Measurements from ENCODE around the gene TCEAL4. TPM values are rescaled to one million over a fixed set of nuclear protein-coding genes. Genes with fewer than 3 reads are reported as not detected.
A peak's percentile ranks its signal among the peaks of the same experiment; 100 is the strongest.

TCEAL4 gene
- total and polyA plus RNA-seq, 7 donors, result 54.8 to 366 (median 127) TPM

- 95 to 96% methylated on average over 5 of the region's 5 CpGs for WGBS, 2 donors
- no peak overlapping the region for H3K4me3 ChIP-seq
Measured at GRCh38 chrX:103631145-103631544, 45.8 kb downstream of the TCEAL4 start.

DNA sequence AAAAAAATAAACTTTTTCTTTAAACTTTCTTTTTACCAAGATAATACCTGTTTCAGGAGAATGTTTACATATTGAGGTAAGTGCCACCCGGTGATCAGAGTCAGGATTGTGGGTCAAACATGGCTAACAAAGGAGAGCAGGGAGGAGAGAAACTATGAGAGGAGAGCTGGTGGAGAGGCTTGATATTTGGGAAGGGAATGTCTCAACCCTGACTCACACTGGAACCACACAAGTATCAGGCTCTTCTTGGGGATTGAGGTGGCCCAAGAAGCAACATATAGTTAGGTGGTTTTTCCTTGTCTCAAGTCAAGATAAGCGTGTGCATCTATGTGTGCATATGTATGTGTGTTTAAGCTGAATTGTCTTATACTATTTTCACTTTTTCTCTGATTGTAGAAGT is 50.1 kb downstream of the TCEAL4 start:
- intact Hi-C loops (cut with DNase I), result no loop called here
- Histone ChIP-seq H3K4me3 (no peak overlapping the region), H3K4me1 (peaks cover 0 to 7% (median 0%) of the 10 kb centered on the region in 4 donors), H3K36me3 (no peaks in the 10 kb centered on the region), H3K27me3 (no peaks in the 10 kb centered on the region), H3K9me3 (no peaks in the 10 kb centered on the region), H3K27ac (no peak overlapping the region)
- 56 to 79% methylated on average over 2 of the region's 2 CpGs for whole genome bisulfite sequencing, 2 donors
- TF ChIP-seq POLR2AphosphoS5 (IDR thresholded peaks at IDR 0.05) (no peak), POLR2A (IDR thresholded peaks at IDR 0.05) (no peak), CTCF (IDR thresholded peaks at IDR 0.05) (no peak), EP300 (IDR thresholded peaks at IDR 0.05) (no peak)
- no peak for DNase-seq

More at GRCh38 chrX:103631145-103631544, 45.8 kb downstream of the TCEAL4 start:
- intact Hi-C loops (cut with DNase I), result loop anchor here (5.0 kb wide), 1 partner anchor 99 kb away; no protein-coding TSS in a partner anchor
- DNase-seq, result no peak
- H3K27ac ChIP-seq, result peak overlapping the region in 2 of 4 donors; percentile 19 to 95
- TF ChIP-seq POLR2AphosphoS5 (IDR thresholded peaks at IDR 0.05), result no peak
- no peak for TF ChIP-seq EP300 (IDR thresholded peaks at IDR 0.05)
- TF ChIP-seq POLR2A (IDR thresholded peaks at IDR 0.05), result no peak
- TF ChIP-seq CTCF (IDR thresholded peaks at IDR 0.05), result no peak
- H3K36me3 ChIP-seq, result no peaks in the 10 kb centered on the region
- no peaks in the 10 kb centered on the region for H3K27me3 ChIP-seq
- H3K4me1 ChIP-seq, result peaks cover 0 to 17% (median 3%) of the 10 kb centered on the region in 4 donors
- no peaks in the 10 kb centered on the region for H3K9me3 ChIP-seq

Other genes starting within 250 kb of the TCEAL4 start
- gene TCEAL9, start 229.0 kb upstream of the TCEAL4 start, total RNA-seq, result 10 to 100 TPM; 58.9 to 81.1 (median 74.9) TPM
- 10 to 100 TPM; 52.4 to 93.7 (median 92.9) TPM for gene TCEAL9, start 229.0 kb upstream of the TCEAL4 start, polyA plus RNA-seq
- gene BEX3, start 209.0 kb upstream of the TCEAL4 start, total RNA-seq, result 100 to 1,000 TPM; 125 to 150 (median 135) TPM
- 10 to 100 TPM; 39.1 to 77.5 (median 62.6) TPM for gene BEX3, start 209.0 kb upstream of the TCEAL4 start, polyA plus RNA-seq
- gene RAB40A, start 66.0 kb upstream of the TCEAL4 start, total RNA-seq, result 1 to 10 TPM in 1 of 4 donors, under 1 TPM in 3; 0.66 to 1.7 (median 0.83) TPM
- under 1 TPM in 1 of 3 donors, not detected in 2; 0.12 TPM for gene RAB40A, start 66.0 kb upstream of the TCEAL4 start, polyA plus RNA-seq
- 10 to 100 TPM; 55.3 to 68.3 (median 61.4) TPM for gene TCEAL3, start 22.4 kb downstream of the TCEAL4 start, total RNA-seq
- gene TCEAL3, start 22.4 kb downstream of the TCEAL4 start, polyA plus RNA-seq, result 10 to 100 TPM; 13.9 to 31.8 (median 17.7) TPM
- 100 to 1,000 TPM; 135 to 186 (median 173) TPM for gene TCEAL1, start 43.5 kb downstream of the TCEAL4 start, total RNA-seq
- 10 to 100 TPM; 19.5 to 24.6 (median 20.1) TPM for gene TCEAL1, start 43.5 kb downstream of the TCEAL4 start, polyA plus RNA-seq
- gene MORF4L2, start 101.2 kb downstream of the TCEAL4 start, total RNA-seq, result 100 to 1,000 TPM; 171 to 255 (median 215) TPM
- 100 to 1,000 TPM; 180 to 224 (median 219) TPM for gene MORF4L2, start 101.2 kb downstream of the TCEAL4 start, polyA plus RNA-seq
- gene TMEM31, start 125.4 kb downstream of the TCEAL4 start, total RNA-seq, result not detected
- gene TMEM31, start 125.4 kb downstream of the TCEAL4 start, polyA plus RNA-seq, result not detected
- 100 to 1,000 TPM in 1 of 4 donors, 10 to 100 TPM in 3; 32.7 to 112 (median 47.0) TPM for gene PLP1, start 191.3 kb downstream of the TCEAL4 start, total RNA-seq
- gene PLP1, start 191.3 kb downstream of the TCEAL4 start, polyA plus RNA-seq, result 10 to 100 TPM in 1 of 3 donors, 1 to 10 TPM in 2; 1.6 to 10.2 (median 3.6) TPM
- 10 to 100 TPM in 3 of 4 donors, 1 to 10 TPM in 1; 9.2 to 18.8 (median 12.6) TPM for gene RAB9B, start 246.7 kb downstream of the TCEAL4 start, total RNA-seq
- gene RAB9B, start 246.7 kb downstream of the TCEAL4 start, polyA plus RNA-seq, result under 1 TPM; under 0.01 to 0.64 (median 0.23) TPM

Measured in sigmoid colon (tissue), 7 donors.